Subcutaneous adipose tissue (tissue), 4 donors: ENCODE data around the gene ABR. TPM values are rescaled to one million over a fixed set of nuclear protein-coding genes. Genes with fewer than 3 reads are reported as not detected.

Source experiments
- total RNA-seq, 4 donors: library from RNA; depleted of rRNA; stranded (reverse); fragments of >200 nt; gene quantifications; one replicate each; pipeline ENCODE4 v1.1.0, GENCODE V29; 2016
- TF ChIP-seq, protein P1 (sequence below): fragments of 450-650 bp; IDR thresholded peaks from one replicate; pipeline ENCODE4 v1.5.1; 2016; ENCODE audit warnings: low read depth, mild to moderate bottlenecking, control low read depth, antibody characterized with exemption, moderate library complexity

Gene ABR
- total RNA-seq, 4 donors from 2014 or later, result 53.8 to 82.8 (median 70.8) TPM

DNA sequence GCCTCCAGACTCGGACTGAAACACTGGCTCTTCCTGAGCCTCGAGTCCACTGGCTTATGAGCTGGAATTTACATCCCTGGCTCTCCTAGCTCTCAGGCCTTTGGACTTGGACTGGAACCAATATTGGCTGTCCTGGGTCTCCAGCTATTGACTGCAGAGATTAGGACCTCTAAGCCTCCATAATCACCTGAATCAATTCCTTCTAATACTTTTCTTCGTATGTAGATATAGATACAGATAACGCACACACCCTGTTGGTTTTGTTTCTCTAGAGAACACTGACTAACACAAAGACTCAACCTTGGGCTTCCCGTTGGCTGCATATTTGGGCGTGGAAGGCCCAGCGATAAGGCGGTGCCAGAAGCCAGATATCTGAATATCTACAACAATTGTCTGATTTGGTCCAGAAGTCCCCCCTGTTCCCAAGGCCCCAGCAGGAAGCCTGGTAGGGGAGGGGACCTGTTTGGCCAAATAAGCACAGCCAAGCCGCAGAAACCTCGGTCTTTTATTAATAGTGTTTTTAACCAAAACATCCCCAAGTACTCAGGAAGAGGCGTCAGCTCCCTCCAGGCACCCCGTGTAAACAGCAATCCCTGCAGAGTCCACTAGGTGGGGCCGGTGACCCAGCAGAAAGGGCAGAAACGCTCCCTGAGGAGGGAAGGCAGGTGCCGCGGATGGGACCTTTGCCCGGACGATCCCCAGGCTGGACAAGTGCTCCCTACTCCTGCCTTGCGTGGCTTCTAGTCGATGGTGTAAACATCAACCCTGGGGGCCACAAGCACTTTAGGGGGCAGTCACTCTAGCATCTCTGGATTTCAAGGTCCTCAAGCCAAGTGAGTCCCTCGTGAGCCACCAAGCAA is 57.0 kb downstream of the ABR start:
- TF ChIP-seq, protein P1, sequence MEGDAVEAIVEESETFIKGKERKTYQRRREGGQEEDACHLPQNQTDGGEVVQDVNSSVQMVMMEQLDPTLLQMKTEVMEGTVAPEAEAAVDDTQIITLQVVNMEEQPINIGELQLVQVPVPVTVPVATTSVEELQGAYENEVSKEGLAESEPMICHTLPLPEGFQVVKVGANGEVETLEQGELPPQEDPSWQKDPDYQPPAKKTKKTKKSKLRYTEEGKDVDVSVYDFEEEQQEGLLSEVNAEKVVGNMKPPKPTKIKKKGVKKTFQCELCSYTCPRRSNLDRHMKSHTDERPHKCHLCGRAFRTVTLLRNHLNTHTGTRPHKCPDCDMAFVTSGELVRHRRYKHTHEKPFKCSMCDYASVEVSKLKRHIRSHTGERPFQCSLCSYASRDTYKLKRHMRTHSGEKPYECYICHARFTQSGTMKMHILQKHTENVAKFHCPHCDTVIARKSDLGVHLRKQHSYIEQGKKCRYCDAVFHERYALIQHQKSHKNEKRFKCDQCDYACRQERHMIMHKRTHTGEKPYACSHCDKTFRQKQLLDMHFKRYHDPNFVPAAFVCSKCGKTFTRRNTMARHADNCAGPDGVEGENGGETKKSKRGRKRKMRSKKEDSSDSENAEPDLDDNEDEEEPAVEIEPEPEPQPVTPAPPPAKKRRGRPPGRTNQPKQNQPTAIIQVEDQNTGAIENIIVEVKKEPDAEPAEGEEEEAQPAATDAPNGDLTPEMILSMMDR, result no peak

DNA sequence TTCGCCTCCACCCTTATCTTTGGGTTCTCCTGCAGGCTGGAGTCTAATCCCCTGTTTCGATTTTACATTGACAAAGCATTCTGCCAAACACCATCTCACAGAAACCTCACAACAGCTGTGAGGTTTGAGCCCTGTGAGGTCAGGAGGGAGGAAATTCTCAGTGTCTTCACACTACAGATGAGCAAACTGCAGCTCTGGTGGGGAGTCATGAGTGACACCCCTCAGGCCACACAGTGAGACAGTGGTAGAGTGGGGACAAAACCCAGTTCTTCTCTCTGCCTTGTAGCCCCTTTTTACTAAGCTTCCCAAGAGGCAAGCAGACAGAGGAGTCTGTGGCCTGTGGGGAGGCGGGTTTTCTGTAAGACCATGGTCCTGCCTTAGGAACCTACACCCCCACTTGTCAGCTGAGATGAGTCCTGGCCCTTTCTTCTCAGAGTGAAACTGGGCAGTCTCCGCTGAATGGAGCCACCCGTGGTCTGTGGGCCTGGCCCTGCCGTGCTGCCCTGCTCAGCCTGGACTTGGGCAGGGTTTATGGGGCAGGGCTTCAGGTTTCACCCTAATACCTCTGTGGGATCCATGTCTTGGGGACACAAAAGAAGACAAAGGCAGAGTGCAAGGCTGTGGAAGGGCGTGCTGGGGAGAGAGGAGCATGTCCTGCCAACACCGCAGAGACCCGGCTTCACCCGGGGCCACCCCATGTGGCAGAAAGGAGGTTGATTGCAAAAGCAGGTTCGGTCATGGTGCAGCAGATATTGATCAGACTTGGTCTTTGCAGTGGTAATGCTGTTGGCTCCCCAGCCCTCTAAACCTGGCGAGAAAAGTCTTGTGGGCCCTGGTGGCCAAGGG is 59.0 kb downstream of the ABR start:
- TF ChIP-seq, protein P1, result no peak

DNA sequence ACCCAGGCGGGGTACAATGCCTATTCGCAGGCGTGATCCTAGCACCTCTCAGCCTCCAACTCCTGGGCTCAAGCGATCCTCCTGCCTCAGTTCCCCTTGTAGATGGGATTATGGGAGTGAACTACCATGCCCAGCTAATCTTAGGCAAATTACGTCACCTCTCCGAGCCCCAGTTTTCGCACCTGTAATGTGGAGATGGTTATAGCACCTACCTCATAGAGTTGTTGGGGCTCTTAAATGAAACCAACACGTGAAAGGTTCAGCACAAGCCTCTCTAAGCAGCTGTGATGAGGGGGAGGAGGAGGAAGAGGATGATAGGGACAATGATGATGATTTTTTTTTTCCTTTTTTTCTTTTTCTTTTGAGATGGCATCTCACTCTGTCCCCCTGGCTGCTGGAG is 59.9 kb downstream of the ABR start:
- TF ChIP-seq, protein P1, result no peak

DNA sequence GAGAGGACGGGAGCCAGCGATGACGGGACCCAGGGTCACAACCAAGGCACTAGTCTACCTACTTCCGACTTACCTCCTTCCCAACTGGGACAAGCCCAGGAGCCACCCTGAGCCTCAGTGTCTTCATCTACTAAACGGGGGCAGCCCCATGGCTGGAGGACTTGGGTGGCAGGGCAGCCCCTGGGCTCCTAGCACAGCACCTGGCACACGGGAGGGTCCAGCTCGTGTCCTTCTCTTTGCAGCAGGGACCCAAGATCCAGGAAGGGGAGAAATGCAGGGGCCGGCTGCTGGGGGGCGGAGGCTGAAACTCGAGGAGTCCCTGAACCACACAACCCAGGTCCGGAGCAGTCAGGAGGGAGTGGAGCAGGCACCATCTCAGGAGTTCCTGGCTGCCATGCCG is 63.2 kb downstream of the ABR start:
- TF ChIP-seq, protein P1, result no peak

DNA sequence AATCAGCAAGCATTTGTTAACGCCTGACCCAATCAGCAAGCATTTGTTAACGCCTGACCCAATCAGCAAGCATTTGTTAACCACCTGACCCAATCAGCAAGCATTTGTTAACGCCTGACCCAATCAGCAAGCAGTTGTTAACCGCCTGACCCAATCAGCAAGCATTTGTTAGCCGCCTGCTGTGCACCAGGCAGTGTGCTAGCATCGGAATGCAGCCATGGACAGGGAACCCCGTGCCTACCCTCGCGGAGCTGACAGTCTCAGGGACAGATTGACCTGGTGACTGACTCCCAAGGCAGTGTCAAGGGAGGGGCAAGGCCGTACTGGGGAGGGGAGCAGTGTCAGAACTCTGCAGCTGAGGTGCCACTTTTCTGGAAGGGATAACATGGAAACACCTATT is 66.9 kb downstream of the ABR start:
- TF ChIP-seq, protein P1, result no peak

DNA sequence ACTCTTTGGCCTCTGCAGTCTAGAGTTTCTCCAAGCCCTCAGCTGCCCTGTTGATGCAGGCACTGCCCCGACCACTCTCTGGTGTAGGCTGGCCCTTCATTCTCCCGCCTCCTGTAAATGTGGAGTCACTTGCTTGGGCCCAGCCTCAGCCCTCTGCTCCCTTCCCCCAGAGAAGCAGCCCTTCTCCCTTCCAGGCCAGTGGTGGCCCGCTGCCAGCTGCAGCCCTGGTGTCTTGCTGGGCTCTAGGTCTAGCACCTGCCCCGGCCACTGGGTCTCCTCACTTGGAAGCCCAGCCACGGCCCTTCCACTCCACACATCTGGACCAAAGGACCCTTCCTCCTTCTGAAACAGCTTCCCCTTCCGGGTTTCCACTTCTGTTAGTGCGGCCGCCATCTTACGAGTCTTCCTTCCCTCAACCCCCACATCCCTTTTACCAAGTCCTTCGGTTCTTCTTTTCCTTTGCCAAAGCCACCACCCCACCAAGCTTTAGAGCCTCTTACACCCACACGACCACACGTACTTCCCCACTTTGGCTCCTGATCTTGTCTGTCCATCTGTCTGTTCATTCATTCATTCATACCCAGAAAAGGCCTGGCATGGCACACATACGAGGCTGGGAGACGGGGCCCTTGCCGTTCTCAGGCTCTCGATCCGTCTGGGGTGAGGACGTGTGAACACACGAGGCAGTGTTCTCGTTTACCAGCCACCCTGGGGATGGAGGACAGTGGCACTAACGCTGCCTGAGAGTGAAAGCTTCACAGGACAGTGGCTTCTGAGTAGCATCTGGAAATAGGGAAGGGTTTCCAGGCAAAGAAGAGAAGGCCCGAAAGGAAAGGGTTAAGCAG is 68.0 kb downstream of the ABR start:
- TF ChIP-seq, protein P1, result no peak
